Uterus (tissue), 2 donors: Measurements from ENCODE around the gene FOXD2.

Experiments
- CTCF ChIP-seq, 4 experiments: fragments of 200-600 bp in 2 of 4; fragments of 450-650 bp in 2 of 4; sonication (generic) in 2 of 4; IDR thresholded peaks; one replicate each; pipeline ENCODE4 v1.5.1; 2016 to 2019; ENCODE audit warnings: antibody characterized with exemption in 4 of 4, mild to moderate bottlenecking in 2 of 4, moderate library complexity in 1 of 4
- POLR2A ChIP-seq, 2 donors: fragments of 450-650 bp; IDR thresholded peaks; one replicate each; pipeline ENCODE4 v1.6.1; 2016; ENCODE audit warnings: antibody characterized with exemption in 2 of 2, mild to moderate bottlenecking in 1 of 2, moderate library complexity in 1 of 2

- TF ChIP-seq CTCF (IDR thresholded peaks at IDR 0.05), result no peak
- TF ChIP-seq POLR2A (IDR thresholded peaks at IDR 0.05), result no peak
Observed at GRCh38 chr1:47393141-47393540, 44.7 kb upstream of the FOXD2 start.
